Activated CD8-positive, alpha-beta T cell treated with anti-CD3 and anti-CD28 coated beads, Interleukin-2, amount 10 ng/mL, durations not matched to agents 7 days and 5 days (primary cell): Measurements from ENCODE around the gene CTNNA2. TPM values are rescaled to one million over a fixed set of nuclear protein-coding genes. Genes with fewer than 3 reads are reported as not detected.

Experiments used
- ATAC-seq: fragments of 150-1000 bp; cut with Tn5 transposase; one replicate; pipeline ENCODE4 v1.10.0; 2021; ENCODE audit warnings: moderate library complexity
- CTCF ChIA-PET: fragments of 350-600 bp; sonication (Branson Sonifier 250); formaldehyde crosslinking; loops from one replicate; lab custom pipeline; 2021; ENCODE audit warnings: antibody characterized with exemption; lab: Charles Lee
- POLR2A ChIA-PET: fragments of 350-600 bp; sonication (Branson Sonifier 250); formaldehyde crosslinking; loops from one replicate; lab custom pipeline; 2021; ENCODE audit warnings: antibody characterized with exemption; lab: Charles Lee
- DNase-seq: peaks from one replicate; pipeline ENCODE4 v3.0.0-alpha.2; 2020
- H3K27ac Mint-ChIP-seq: one replicate; pipeline ENCODE4 v1.8.0; 2021; ENCODE audit warnings: mild to moderate bottlenecking, mixed read lengths
- H3K27me3 Mint-ChIP-seq: one replicate; pipeline ENCODE4 v1.8.0; 2021; ENCODE audit warnings: low read depth, mixed read lengths
- H3K36me3 Mint-ChIP-seq: one replicate; pipeline ENCODE4 v1.8.0; 2021; ENCODE audit warnings: low read depth, mixed read lengths
- H3K4me1 Mint-ChIP-seq: one replicate; pipeline ENCODE4 v1.8.0; 2021; ENCODE audit warnings: low read depth, mixed read lengths
- H3K4me3 Mint-ChIP-seq: one replicate; pipeline ENCODE4 v1.8.0; 2021; ENCODE audit warnings: mild to moderate bottlenecking, mixed read lengths
- H3K9me3 Mint-ChIP-seq: one replicate; pipeline ENCODE4 v1.8.0; 2022; ENCODE audit warnings: mixed read lengths; ENCODE audit not compliant: insufficient read depth
- total RNA-seq, 2 experiments: library from RNA; stranded (reverse); gene quantifications; one replicate each; pipeline ENCODE4 v1.2.3, GENCODE V29; 2021

The CTNNA2 gene
- total RNA-seq, 2 experiments from 2014 or later = not detected

GRCh38 chr2:80462654-80463053, 949.8 kb downstream of the CTNNA2 start:
- POLR2A ChIA-PET = no interaction called here

GRCh38 chr2:80464275-80464674, 951.4 kb downstream of the CTNNA2 start:
- Mint-ChIP-seq H3K4me1 (no peaks in the 10 kb centered on the region), H3K9me3 (peaks cover 5% of the 10 kb centered on the region), H3K36me3 (no peaks in the 10 kb centered on the region), H3K27ac (no peak overlapping the region), H3K4me3 (no peak overlapping the region), H3K27me3 (no peaks in the 10 kb centered on the region)
- DNase-seq (no peak), ATAC-seq (no peak)
- ChIA-PET CTCF (no interaction called here), POLR2A (no interaction called here)

More at GRCh38 chr2:80462654-80463053, 949.8 kb downstream of the CTNNA2 start:
- peaks cover 7% of the 10 kb centered on the region for H3K9me3 Mint-ChIP-seq
- no peak overlapping the region for H3K4me3 Mint-ChIP-seq
- H3K27me3 Mint-ChIP-seq = no peaks in the 10 kb centered on the region
- CTCF ChIA-PET = no interaction called here
- DNase-seq (no peak), ATAC-seq (no peak)
- no peak overlapping the region for H3K27ac Mint-ChIP-seq
- H3K36me3 Mint-ChIP-seq = no peaks in the 10 kb centered on the region
- no peaks in the 10 kb centered on the region for H3K4me1 Mint-ChIP-seq

DNA sequence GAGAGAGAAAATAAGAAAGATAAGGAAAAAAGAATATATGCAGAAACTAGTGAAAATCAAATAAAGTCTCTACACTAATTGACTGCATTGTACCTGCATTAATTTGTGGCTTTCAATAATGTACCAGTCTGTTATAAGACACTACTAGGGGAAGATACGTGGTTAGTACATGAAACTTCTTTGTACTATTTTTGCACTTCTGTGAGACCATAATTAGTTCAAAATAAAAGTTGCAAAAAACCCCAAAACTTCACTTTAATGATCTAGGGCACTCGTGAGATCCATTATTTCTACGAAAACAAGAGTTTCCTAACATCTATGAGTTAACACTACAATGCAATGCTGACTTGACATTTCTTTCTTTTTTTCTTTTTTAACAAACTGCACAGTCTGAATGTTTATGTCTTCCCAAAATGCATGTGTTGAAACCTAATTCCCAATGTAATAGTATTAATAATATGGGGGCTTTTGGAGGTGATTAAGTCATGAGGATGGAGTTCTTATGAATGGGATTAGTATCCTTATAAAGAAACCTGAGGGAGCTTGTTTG, 954.5 kb downstream of the CTNNA2 start:
- H3K4me1 Mint-ChIP-seq = no peaks in the 10 kb centered on the region
- ChIA-PET CTCF (no interaction called here), POLR2A (no interaction called here)
- H3K4me3 Mint-ChIP-seq = no peak overlapping the region
- ATAC-seq (no peak), DNase-seq (no peak)
- peaks cover 16% of the 10 kb centered on the region for H3K9me3 Mint-ChIP-seq
- no peak overlapping the region for H3K27ac Mint-ChIP-seq
- no peaks in the 10 kb centered on the region for H3K27me3 Mint-ChIP-seq
- no peaks in the 10 kb centered on the region for H3K36me3 Mint-ChIP-seq

DNA sequence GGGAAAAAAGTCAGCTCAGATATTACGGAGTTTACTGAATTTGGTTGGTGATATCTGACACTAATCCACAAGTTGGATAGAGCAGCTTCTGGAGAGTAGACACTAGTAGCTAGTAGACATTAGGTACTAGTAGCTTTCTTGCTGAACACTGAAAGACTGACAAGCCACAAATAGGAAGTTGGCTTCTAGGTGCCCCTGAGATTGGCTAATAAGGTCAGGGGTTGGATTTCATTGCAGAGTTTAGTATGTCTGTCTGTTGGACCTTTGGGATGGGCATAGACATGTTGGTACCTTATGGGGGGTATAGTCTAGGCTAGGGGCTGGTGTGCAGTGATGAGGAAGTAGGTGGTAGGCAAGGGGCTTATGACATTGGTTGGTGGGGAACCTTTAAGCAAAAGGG, 956.6 kb downstream of the CTNNA2 start:
- Mint-ChIP-seq H3K9me3 (peaks cover 12% of the 10 kb centered on the region), H3K27ac (no peak overlapping the region), H3K4me1 (no peaks in the 10 kb centered on the region), H3K27me3 (no peaks in the 10 kb centered on the region), H3K36me3 (no peaks in the 10 kb centered on the region), H3K4me3 (no peak overlapping the region)
- ATAC-seq (no peak), DNase-seq (no peak)
- CTCF ChIA-PET = no interaction called here
- POLR2A ChIA-PET = no interaction called here

DNA sequence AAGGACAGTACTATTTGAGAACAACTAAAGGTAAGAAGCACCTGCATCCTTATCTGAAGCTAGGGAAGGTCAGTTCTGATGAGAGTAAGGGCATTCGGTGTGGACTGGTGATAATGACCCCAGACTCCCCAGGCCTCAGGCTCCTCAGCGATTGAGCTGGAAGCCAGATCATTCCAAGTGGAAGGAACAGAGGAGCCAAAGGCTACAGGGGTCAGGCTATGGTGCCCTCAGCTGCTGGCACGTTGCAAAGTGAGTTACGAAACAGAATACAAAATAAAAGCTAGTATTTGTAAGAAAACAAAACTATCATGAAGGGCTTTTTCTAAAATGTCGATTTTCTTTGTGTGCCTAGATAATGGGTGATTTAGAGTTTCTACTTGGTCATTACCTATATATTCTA, 960.2 kb downstream of the CTNNA2 start:
- Mint-ChIP-seq H3K9me3 (peaks cover 12% of the 10 kb centered on the region), H3K4me3 (no peak overlapping the region), H3K27ac (no peak overlapping the region), H3K4me1 (no peaks in the 10 kb centered on the region), H3K36me3 (no peaks in the 10 kb centered on the region), H3K27me3 (no peaks in the 10 kb centered on the region)
- POLR2A ChIA-PET = no interaction called here
- CTCF ChIA-PET = no interaction called here
- ATAC-seq = no peak
- no peak for DNase-seq

DNA sequence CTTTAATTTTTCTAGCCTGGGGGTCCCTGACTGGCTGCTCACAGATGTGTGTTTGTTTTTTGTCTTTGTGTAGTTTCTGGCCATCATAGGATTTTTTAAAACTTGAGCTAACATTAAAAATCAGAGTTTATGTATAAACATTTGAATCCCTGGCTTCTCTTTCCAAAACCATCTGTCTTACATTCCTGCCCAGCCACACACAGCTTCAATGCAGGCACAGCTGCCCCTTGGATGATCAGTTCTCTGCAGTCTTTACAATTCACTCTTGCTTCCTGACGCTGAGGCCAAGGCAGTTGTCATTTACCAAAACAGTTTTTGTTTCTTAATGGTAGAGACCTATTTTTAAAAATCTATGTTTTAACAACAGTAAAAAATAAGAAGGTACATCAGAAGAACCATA, 960.9 kb downstream of the CTNNA2 start:
- peaks cover 12% of the 10 kb centered on the region for H3K9me3 Mint-ChIP-seq
- CTCF ChIA-PET = no interaction called here
- H3K36me3 Mint-ChIP-seq = no peaks in the 10 kb centered on the region
- H3K27me3 Mint-ChIP-seq = no peaks in the 10 kb centered on the region
- H3K27ac Mint-ChIP-seq = no peak overlapping the region
- H3K4me1 Mint-ChIP-seq = no peaks in the 10 kb centered on the region
- DNase-seq = no peak
- POLR2A ChIA-PET = no interaction called here
- H3K4me3 Mint-ChIP-seq = no peak overlapping the region
- ATAC-seq = no peak

GRCh38 chr2:80475970-80476369, 963.1 kb downstream of the CTNNA2 start:
- POLR2A ChIA-PET = no interaction called here
- no peak for DNase-seq
- Mint-ChIP-seq H3K9me3 (peaks cover 5% of the 10 kb centered on the region), H3K4me1 (no peaks in the 10 kb centered on the region), H3K4me3 (no peak overlapping the region), H3K27ac (no peak overlapping the region), H3K36me3 (no peaks in the 10 kb centered on the region), H3K27me3 (no peaks in the 10 kb centered on the region)
- ATAC-seq = no peak
- CTCF ChIA-PET = no interaction called here

DNA sequence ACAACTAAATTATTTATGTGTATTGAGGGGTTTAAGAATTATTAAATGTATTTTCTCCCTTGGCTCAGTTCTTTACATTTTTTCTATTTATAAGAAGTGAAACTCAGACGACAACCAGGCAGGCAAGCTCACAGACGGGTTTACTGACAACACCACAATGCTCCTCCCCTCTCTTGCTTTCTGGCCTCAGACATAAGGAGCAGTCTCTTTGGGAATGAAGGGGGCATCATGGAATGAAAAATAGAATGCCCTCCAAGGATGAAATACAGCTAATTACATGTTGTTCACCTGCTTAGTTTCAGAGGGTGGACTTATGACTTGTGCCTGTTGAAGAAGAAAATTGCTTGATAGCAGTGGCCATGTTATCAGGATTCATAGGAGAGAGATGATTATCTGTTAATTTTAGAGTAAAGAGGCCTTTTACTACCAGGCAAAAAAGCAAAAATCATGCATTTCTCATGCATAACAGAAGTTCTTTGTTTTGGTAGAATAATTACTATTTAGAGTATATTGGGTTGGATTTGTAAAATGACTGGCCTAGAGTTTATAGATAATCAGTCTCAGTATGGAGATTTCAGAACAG, 963.8 kb downstream of the CTNNA2 start:
- CTCF ChIA-PET = no interaction called here
- H3K4me3 Mint-ChIP-seq = no peak overlapping the region
- POLR2A ChIA-PET = no interaction called here

GRCh38 chr2:80482276-80482675, 969.4 kb downstream of the CTNNA2 start:
- ATAC-seq (no peak), DNase-seq (no peak)
- Mint-ChIP-seq H3K9me3 (no peaks in the 10 kb centered on the region), H3K4me1 (no peaks in the 10 kb centered on the region), H3K27ac (no peak overlapping the region), H3K4me3 (no peak overlapping the region), H3K36me3 (no peaks in the 10 kb centered on the region), H3K27me3 (no peaks in the 10 kb centered on the region)
- POLR2A ChIA-PET = no interaction called here
- CTCF ChIA-PET = no interaction called here

More for the DNA sequence above, 963.8 kb downstream of the CTNNA2 start:
- DNase-seq = no peak
- Mint-ChIP-seq H3K9me3 (no peaks in the 10 kb centered on the region), H3K27ac (no peak overlapping the region), H3K4me1 (no peaks in the 10 kb centered on the region), H3K36me3 (no peaks in the 10 kb centered on the region), H3K27me3 (no peaks in the 10 kb centered on the region)
- no peak for ATAC-seq

- no peaks in the 10 kb centered on the region for H3K4me1 Mint-ChIP-seq
- CTCF ChIA-PET = no interaction called here
- peaks cover 10% of the 10 kb centered on the region for H3K9me3 Mint-ChIP-seq
- DNase-seq (no peak), ATAC-seq (no peak)
- H3K36me3 Mint-ChIP-seq = no peaks in the 10 kb centered on the region
- H3K27ac Mint-ChIP-seq = no peak overlapping the region
- POLR2A ChIA-PET = no interaction called here
- no peak overlapping the region for H3K4me3 Mint-ChIP-seq
- H3K27me3 Mint-ChIP-seq = no peaks in the 10 kb centered on the region
Observed at GRCh38 chr2:80489717-80490116, 976.9 kb downstream of the CTNNA2 start.

- no peak overlapping the region for H3K4me3 Mint-ChIP-seq
- no peaks in the 10 kb centered on the region for H3K27me3 Mint-ChIP-seq
- DNase-seq = no peak
- H3K4me1 Mint-ChIP-seq = no peaks in the 10 kb centered on the region
- ChIA-PET POLR2A (no interaction called here), CTCF (no interaction called here)
- no peaks in the 10 kb centered on the region for H3K36me3 Mint-ChIP-seq
- peaks cover 10% of the 10 kb centered on the region for H3K9me3 Mint-ChIP-seq
- ATAC-seq = no peak
- no peak overlapping the region for H3K27ac Mint-ChIP-seq
Observed at GRCh38 chr2:80490964-80491363, 978.1 kb downstream of the CTNNA2 start.

DNA sequence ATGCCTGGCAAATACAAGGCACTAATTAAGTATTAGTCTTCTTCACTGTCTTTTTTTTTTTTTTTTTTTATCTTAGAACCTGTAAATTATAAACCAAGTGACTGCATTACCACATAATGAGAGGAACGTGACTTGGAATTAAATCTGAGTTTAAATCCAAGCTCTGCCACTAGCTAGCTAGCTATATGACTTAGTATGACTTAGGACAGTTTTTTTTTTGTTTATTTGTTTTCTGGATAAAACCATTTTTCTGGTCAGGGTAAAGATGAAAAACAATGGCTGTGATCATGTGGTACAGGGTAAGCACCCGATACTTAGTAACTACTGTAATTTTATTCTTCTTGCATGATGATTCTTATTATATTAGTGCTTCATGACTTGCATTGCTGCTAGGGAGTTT, 983.5 kb downstream of the CTNNA2 start:
- peaks cover 19% of the 10 kb centered on the region for H3K9me3 Mint-ChIP-seq
- ChIA-PET CTCF (no interaction called here), POLR2A (interaction anchor here (0.6 kb wide), 1 partner anchor 635 kb away, joined by 3 read pairs; no protein-coding TSS in a partner anchor)
- no peak for ATAC-seq
- H3K36me3 Mint-ChIP-seq = no peaks in the 10 kb centered on the region
- H3K27ac Mint-ChIP-seq = no peak overlapping the region
- H3K27me3 Mint-ChIP-seq = no peaks in the 10 kb centered on the region
- DNase-seq = no peak
- H3K4me3 Mint-ChIP-seq = no peak overlapping the region
- H3K4me1 Mint-ChIP-seq = no peaks in the 10 kb centered on the region

GRCh38 chr2:80496775-80497174, 983.9 kb downstream of the CTNNA2 start:
- no peak overlapping the region for H3K4me3 Mint-ChIP-seq
- ChIA-PET CTCF (no interaction called here), POLR2A (no interaction called here)
- H3K27me3 Mint-ChIP-seq = no peaks in the 10 kb centered on the region
- H3K36me3 Mint-ChIP-seq = no peaks in the 10 kb centered on the region
- peaks cover 19% of the 10 kb centered on the region for H3K9me3 Mint-ChIP-seq
- H3K27ac Mint-ChIP-seq = no peak overlapping the region
- no peaks in the 10 kb centered on the region for H3K4me1 Mint-ChIP-seq
- ATAC-seq = no peak
- no peak for DNase-seq
